ENCODE measurements around the gene PTP4A2. TPM values are rescaled to one million over a fixed set of nuclear protein-coding genes. Genes with fewer than 3 reads are reported as not detected.

PTP4A2 gene
- total and polyA plus RNA-seq, 2 donors from 2014 or later: 130 to 236 TPM

DNA sequence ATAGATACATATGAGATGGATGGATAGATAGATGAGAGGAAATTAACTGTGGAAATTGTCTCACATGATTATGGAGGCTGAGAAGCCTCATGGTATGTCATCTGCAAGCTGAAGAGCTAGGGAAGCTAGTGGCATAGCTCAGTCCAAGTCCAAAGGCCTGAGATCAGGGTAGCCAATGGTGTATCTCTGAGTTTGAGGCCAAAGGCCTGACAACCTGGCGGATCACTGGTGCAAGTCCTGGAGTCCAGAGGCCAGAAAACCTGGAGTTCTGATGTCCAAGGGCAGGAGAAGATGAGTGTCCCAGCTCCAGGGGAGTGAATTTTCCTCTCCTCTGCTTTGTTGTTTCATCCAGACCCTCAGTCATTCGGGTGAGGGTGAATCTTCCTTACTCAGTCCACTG is 78.4 kb downstream of the PTP4A2 start:
- H3K9me3 ChIP-seq (ENCODE audit: control insufficient read depth in 2 of 3, insufficient read depth in 1 of 3, low read length in 3 of 3): no peaks in the 10 kb centered on the region
- intact Hi-C loops (cut with DNase I): no loop called here
- H3K4me1 ChIP-seq (ENCODE audit: control insufficient read depth in 2 of 3, insufficient read depth in 2 of 3, low read depth in 1 of 3, low read length in 3 of 3): no peaks in the 10 kb centered on the region
- FAIRE-seq (no peak), DNase-seq (no peak)
- no peak overlapping the region for H3K9ac ChIP-seq (ENCODE audit: low read length in 3 of 3)
- H3K27ac ChIP-seq (ENCODE audit: low read depth in 2 of 2, low read length in 2 of 2): no peak overlapping the region
- no peaks in the 10 kb centered on the region for H3K36me3 ChIP-seq (ENCODE audit: control insufficient read depth in 2 of 3, insufficient read depth in 3 of 3, low read length in 3 of 3)
- H3K27me3 ChIP-seq (ENCODE audit: control insufficient read depth, insufficient read depth, low read length): no peaks in the 10 kb centered on the region
- TF ChIP-seq, protein P1, sequence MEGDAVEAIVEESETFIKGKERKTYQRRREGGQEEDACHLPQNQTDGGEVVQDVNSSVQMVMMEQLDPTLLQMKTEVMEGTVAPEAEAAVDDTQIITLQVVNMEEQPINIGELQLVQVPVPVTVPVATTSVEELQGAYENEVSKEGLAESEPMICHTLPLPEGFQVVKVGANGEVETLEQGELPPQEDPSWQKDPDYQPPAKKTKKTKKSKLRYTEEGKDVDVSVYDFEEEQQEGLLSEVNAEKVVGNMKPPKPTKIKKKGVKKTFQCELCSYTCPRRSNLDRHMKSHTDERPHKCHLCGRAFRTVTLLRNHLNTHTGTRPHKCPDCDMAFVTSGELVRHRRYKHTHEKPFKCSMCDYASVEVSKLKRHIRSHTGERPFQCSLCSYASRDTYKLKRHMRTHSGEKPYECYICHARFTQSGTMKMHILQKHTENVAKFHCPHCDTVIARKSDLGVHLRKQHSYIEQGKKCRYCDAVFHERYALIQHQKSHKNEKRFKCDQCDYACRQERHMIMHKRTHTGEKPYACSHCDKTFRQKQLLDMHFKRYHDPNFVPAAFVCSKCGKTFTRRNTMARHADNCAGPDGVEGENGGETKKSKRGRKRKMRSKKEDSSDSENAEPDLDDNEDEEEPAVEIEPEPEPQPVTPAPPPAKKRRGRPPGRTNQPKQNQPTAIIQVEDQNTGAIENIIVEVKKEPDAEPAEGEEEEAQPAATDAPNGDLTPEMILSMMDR (IDR thresholded peaks at IDR 0.05; ENCODE audit: borderline replicate concordance, extremely low read depth, insufficient read depth): no peak
- no peak overlapping the region for H3K4me3 ChIP-seq (ENCODE audit: low read length in 3 of 3)

DNA sequence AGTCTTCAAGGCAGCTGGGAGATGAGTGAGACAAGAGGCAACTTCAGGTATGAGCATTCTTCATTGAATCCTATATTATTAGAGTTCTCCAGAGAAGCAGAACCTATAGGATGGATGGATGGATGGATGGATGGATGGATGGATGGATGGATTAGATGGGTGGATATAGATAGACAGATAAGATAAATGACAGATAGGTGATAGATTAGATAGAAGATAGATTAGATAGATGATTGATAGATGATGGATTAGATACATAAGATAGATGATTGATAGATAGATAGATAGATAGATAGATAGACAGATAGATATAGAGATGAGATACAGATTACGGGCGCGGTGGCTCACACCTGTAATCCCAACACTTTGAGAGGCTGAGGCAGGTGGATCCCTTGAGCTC is 79.1 kb downstream of the PTP4A2 start:
- Histone ChIP-seq H3K9me3 (ENCODE audit: control insufficient read depth in 2 of 3, insufficient read depth in 1 of 3, low read length in 3 of 3) (no peaks in the 10 kb centered on the region), H3K36me3 (ENCODE audit: control insufficient read depth in 2 of 3, insufficient read depth in 3 of 3, low read length in 3 of 3) (no peaks in the 10 kb centered on the region), H3K4me3 (ENCODE audit: low read length in 3 of 3) (no peak overlapping the region), H3K4me1 (ENCODE audit: control insufficient read depth in 2 of 3, insufficient read depth in 2 of 3, low read depth in 1 of 3, low read length in 3 of 3) (no peaks in the 10 kb centered on the region), H3K9ac (ENCODE audit: low read length in 3 of 3) (no peak overlapping the region), H3K27me3 (ENCODE audit: control insufficient read depth, insufficient read depth, low read length) (no peaks in the 10 kb centered on the region), H3K27ac (ENCODE audit: low read depth in 2 of 2, low read length in 2 of 2) (no peak overlapping the region)
- TF ChIP-seq, protein P1 (IDR thresholded peaks at IDR 0.05; ENCODE audit: borderline replicate concordance, extremely low read depth, insufficient read depth): no peak
- no peak for FAIRE-seq
- DNase-seq: no peak
- intact Hi-C loops (cut with DNase I): no loop called here

- Histone ChIP-seq H3K27ac (ENCODE audit: low read depth in 2 of 2, low read length in 2 of 2) (no peak overlapping the region), H3K9me3 (ENCODE audit: control insufficient read depth in 2 of 3, insufficient read depth in 1 of 3, low read length in 3 of 3) (no peaks in the 10 kb centered on the region), H3K4me3 (ENCODE audit: low read length in 3 of 3) (no peak overlapping the region), H3K36me3 (ENCODE audit: control insufficient read depth in 2 of 3, insufficient read depth in 3 of 3, low read length in 3 of 3) (no peaks in the 10 kb centered on the region), H3K4me1 (ENCODE audit: control insufficient read depth in 2 of 3, insufficient read depth in 2 of 3, low read depth in 1 of 3, low read length in 3 of 3) (no peaks in the 10 kb centered on the region), H3K27me3 (ENCODE audit: control insufficient read depth, insufficient read depth, low read length) (no peaks in the 10 kb centered on the region), H3K9ac (ENCODE audit: low read length in 3 of 3) (no peak overlapping the region)
- FAIRE-seq: no peak
- DNase-seq: no peak
- intact Hi-C loops (cut with DNase I): no loop called here
- TF ChIP-seq, protein P1 (IDR thresholded peaks at IDR 0.05; ENCODE audit: borderline replicate concordance, extremely low read depth, insufficient read depth): no peak
Observed at GRCh38 chr1:31857863-31858262, 80.3 kb downstream of the PTP4A2 start.

Other genes with a start within 250 kb of the PTP4A2 start
- 29.0 TPM for gene COL16A1, start 234.4 kb downstream of the PTP4A2 start, total RNA-seq
- gene COL16A1, start 234.4 kb downstream of the PTP4A2 start, polyA plus RNA-seq (ENCODE audit: insufficient read depth, low read depth, low replicate concordance): 9.2 TPM
- 3.2 TPM for gene ADGRB2, start 174.0 kb downstream of the PTP4A2 start, total RNA-seq
- 5.3 TPM for gene ADGRB2, start 174.0 kb downstream of the PTP4A2 start, polyA plus RNA-seq (ENCODE audit: insufficient read depth, low read depth, low replicate concordance)
- 0.98 TPM for gene SPOCD1, start 122.3 kb downstream of the PTP4A2 start, total RNA-seq
- 0.22 TPM for gene SPOCD1, start 122.3 kb downstream of the PTP4A2 start, polyA plus RNA-seq (ENCODE audit: insufficient read depth, low read depth, low replicate concordance)
- gene KHDRBS1, start 75.5 kb upstream of the PTP4A2 start, total RNA-seq: 121 TPM
- 66.9 TPM for gene KHDRBS1, start 75.5 kb upstream of the PTP4A2 start, polyA plus RNA-seq (ENCODE audit: insufficient read depth, low read depth, low replicate concordance)
- 15.4 TPM for gene TMEM39B, start 134.6 kb upstream of the PTP4A2 start, total RNA-seq
- gene TMEM39B, start 134.6 kb upstream of the PTP4A2 start, polyA plus RNA-seq (ENCODE audit: insufficient read depth, low read depth, low replicate concordance): 9.3 TPM
- gene KPNA6, start 169.7 kb upstream of the PTP4A2 start, total RNA-seq: 66.9 TPM
- gene KPNA6, start 169.7 kb upstream of the PTP4A2 start, polyA plus RNA-seq (ENCODE audit: insufficient read depth, low read depth, low replicate concordance): 10.6 TPM
- gene TXLNA, start 241.3 kb upstream of the PTP4A2 start, total RNA-seq: 58.6 TPM
- 19.9 TPM for gene TXLNA, start 241.3 kb upstream of the PTP4A2 start, polyA plus RNA-seq (ENCODE audit: insufficient read depth, low read depth, low replicate concordance)

Measured in kidney (tissue), 14 donors.